GM23248 (cell line): ENCODE data around the gene SSTR5.

Source experiments
- EZH2 ChIP-seq: fragments of 200-600 bp; sonication (generic); IDR thresholded peaks from 2 replicates; pipeline ENCODE4 v1.6.1; 2018; ENCODE audit warnings: antibody characterized with exemption, mild to moderate bottlenecking; ENCODE audit not compliant: insufficient read depth, poor library complexity, severe bottlenecking
- EZH2phosphoT487 ChIP-seq: fragments of 200-600 bp; sonication (generic); IDR thresholded peaks from 2 replicates; pipeline ENCODE4 v1.6.1; 2018; ENCODE audit warnings: antibody characterized with exemption, moderate library complexity, mild to moderate bottlenecking, low read depth; ENCODE audit not compliant: insufficient read depth

DNA sequence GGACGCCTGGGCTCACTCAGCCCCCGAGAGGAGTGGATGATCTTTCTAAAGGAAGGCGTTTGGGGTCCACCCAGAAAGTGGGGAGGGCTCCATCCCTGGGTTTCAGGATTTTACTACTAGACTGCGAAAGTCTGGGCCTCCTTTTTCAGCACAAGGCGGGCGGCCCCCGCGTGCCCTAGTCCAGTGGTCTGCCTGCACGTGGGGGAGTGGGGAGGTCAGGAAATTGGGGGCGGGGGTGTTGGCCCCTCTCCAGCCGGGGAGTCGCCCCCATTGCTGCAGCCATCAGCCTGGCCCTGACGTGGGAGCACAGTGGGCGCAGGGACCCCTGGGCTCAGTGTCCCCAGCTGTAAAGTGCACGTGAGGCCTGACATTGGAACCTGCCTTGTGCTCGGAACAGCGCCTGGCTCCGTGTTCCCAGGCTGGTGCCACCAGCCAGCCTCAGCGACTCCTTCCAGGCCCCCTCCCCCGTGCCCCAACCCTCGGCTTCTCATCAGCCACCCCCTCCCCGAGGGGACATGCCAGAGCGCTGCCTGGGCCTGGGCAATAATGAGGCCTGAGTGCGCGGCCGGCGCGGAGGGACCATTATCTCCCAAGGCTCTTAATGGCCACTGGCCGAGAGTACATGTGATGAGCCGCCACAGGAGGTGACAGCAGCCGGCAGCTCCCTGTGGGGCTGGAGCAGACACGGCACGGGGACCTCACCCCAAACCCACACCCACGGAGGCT is 25.9 kb downstream of the SSTR5 start:
- TF ChIP-seq EZH2phosphoT487 (no peak), EZH2 (no peak)
